T-helper 17 cell (primary cell): ENCODE measurements around the gene INTS6. TPM values are rescaled to one million over a fixed set of nuclear protein-coding genes. Genes with fewer than 3 reads are reported as not detected.

Source experiments
- total RNA-seq, 4 donors: library from RNA in 2 of 4; stranded (reverse) in 2 of 4; gene quantifications; one replicate each; pipeline ENCODE4 v1.2.3 and lab custom pipeline; 2022 to 2026

INTS6 gene
- total RNA-seq, 2 donors from 2014 or later: 92.5 to 100 TPM

Other genes with a start within 250 kb of the INTS6 start
- gene FAM124A, start 230.6 kb downstream of the INTS6 start, total RNA-seq: under 1 TPM in 1 of 2 donors, not detected in 1; 0.29 TPM
- not detected for gene SERPINE3, start 113.3 kb downstream of the INTS6 start, total RNA-seq
- 10 to 100 TPM; 41.5 to 52.2 TPM for gene WDFY2, start 131.4 kb upstream of the INTS6 start, total RNA-seq